HEK293 (cell line): Measurements from ENCODE around the gene EXOG.

ENCODE experiments used
- GLIS1 ChIP-seq: fragments of 450-650 bp; formaldehyde crosslinking; IDR thresholded peaks from 2 replicates; pipeline ENCODE4 v1.5.1; 2016; ENCODE audit warnings: missing biosample characterization, missing genetic modification characterization
- HOXC10 ChIP-seq: sonication (generic); formaldehyde crosslinking; IDR thresholded peaks from 2 replicates; pipeline ENCODE4 v1.8.1; 2023; ENCODE audit warnings: mild to moderate bottlenecking, missing genetic modification reagents
- KLF1 ChIP-seq: fragments of 450-650 bp; formaldehyde crosslinking; IDR thresholded peaks from 2 replicates; pipeline ENCODE4 v1.5.1; 2016; ENCODE audit warnings: missing biosample characterization, missing genetic modification characterization
- PRDM4 ChIP-seq: fragments of 450-650 bp; formaldehyde crosslinking; IDR thresholded peaks from 2 replicates; pipeline ENCODE4 v1.5.1; 2017; ENCODE audit warnings: missing biosample characterization, missing genetic modification characterization
- REST ChIP-seq: fragments of 450-650 bp; formaldehyde crosslinking; IDR thresholded peaks from 2 replicates; pipeline ENCODE4 v1.5.1; 2016; ENCODE audit warnings: missing biosample characterization, missing genetic modification characterization
- ZBTB20 ChIP-seq: fragments of 450-650 bp; formaldehyde crosslinking; IDR thresholded peaks from 2 replicates; pipeline ENCODE4 v1.5.1; 2016; ENCODE audit warnings: missing biosample characterization, missing genetic modification characterization
- ZFP3 ChIP-seq: fragments of 450-650 bp; formaldehyde crosslinking; IDR thresholded peaks from 2 replicates; pipeline ENCODE4 v1.5.1; 2016; ENCODE audit warnings: low read depth, missing biosample characterization, missing genetic modification characterization
- ZNF133 ChIP-seq: fragments of 450-650 bp; formaldehyde crosslinking; IDR thresholded peaks from 2 replicates; pipeline ENCODE4 v1.5.1; 2016; ENCODE audit warnings: missing biosample characterization, missing genetic modification characterization
- ZNF140 ChIP-seq: fragments of 450-650 bp; formaldehyde crosslinking; IDR thresholded peaks from 2 replicates; pipeline ENCODE4 v1.5.1; 2016; ENCODE audit warnings: missing biosample characterization, missing genetic modification characterization
- ZNF16 ChIP-seq: fragments of 450-650 bp; formaldehyde crosslinking; IDR thresholded peaks from 2 replicates; pipeline ENCODE4 v1.5.1; 2016; ENCODE audit warnings: low read depth, missing biosample characterization, missing genetic modification characterization
- ZNF169 ChIP-seq: fragments of 450-650 bp; formaldehyde crosslinking; IDR thresholded peaks from 2 replicates; pipeline ENCODE4 v1.5.1; 2016; ENCODE audit warnings: missing biosample characterization, missing genetic modification characterization
- ZNF174 ChIP-seq: fragments of 450-650 bp; formaldehyde crosslinking; IDR thresholded peaks from 2 replicates; pipeline ENCODE4 v1.5.0; 2017; ENCODE audit warnings: missing biosample characterization, mild to moderate bottlenecking, missing genetic modification characterization
- ZNF2 ChIP-seq: fragments of 450-650 bp; formaldehyde crosslinking; IDR thresholded peaks from 2 replicates; pipeline ENCODE4 v1.5.1; 2016; ENCODE audit warnings: missing biosample characterization, missing genetic modification characterization
- ZNF211 ChIP-seq: fragments of 450-650 bp; formaldehyde crosslinking; IDR thresholded peaks from 2 replicates; pipeline ENCODE4 v1.5.1; 2016; ENCODE audit warnings: low read depth, missing biosample characterization, missing genetic modification characterization
- ZNF214 ChIP-seq: fragments of 450-650 bp; formaldehyde crosslinking; IDR thresholded peaks from 2 replicates; pipeline ENCODE4 v1.5.1; 2017; ENCODE audit warnings: missing biosample characterization, mild to moderate bottlenecking, missing genetic modification characterization, borderline replicate concordance
- ZNF221 ChIP-seq: fragments of 450-650 bp; formaldehyde crosslinking; IDR thresholded peaks from 2 replicates; pipeline ENCODE4 v1.5.1; 2017; ENCODE audit warnings: missing biosample characterization, missing genetic modification characterization, borderline replicate concordance
- ZNF24 ChIP-seq: fragments of 450-650 bp; formaldehyde crosslinking; IDR thresholded peaks from 2 replicates; pipeline ENCODE4 v1.5.1; 2016; ENCODE audit warnings: missing biosample characterization, missing genetic modification characterization
- ZNF302 ChIP-seq: fragments of 450-650 bp; formaldehyde crosslinking; IDR thresholded peaks from 2 replicates; pipeline ENCODE4 v1.5.1; 2016; ENCODE audit warnings: missing biosample characterization, missing genetic modification characterization, low read depth
- ZNF404 ChIP-seq: fragments of 450-650 bp; formaldehyde crosslinking; IDR thresholded peaks from 2 replicates; pipeline ENCODE4 v1.5.1; 2017; ENCODE audit warnings: missing biosample characterization, missing genetic modification characterization
- ZNF423 ChIP-seq: fragments of 450-650 bp; formaldehyde crosslinking; IDR thresholded peaks from 2 replicates; pipeline ENCODE4 v1.5.1; 2016; ENCODE audit warnings: missing biosample characterization, missing genetic modification characterization
- ZNF449 ChIP-seq: fragments of 450-650 bp; formaldehyde crosslinking; IDR thresholded peaks from 2 replicates; pipeline ENCODE4 v1.5.1; 2017; ENCODE audit warnings: missing biosample characterization, mild to moderate bottlenecking, missing genetic modification characterization, moderate library complexity
- ZNF473 ChIP-seq: fragments of 450-650 bp; formaldehyde crosslinking; IDR thresholded peaks from 2 replicates; pipeline ENCODE4 v1.5.1; 2017; ENCODE audit warnings: missing biosample characterization, missing genetic modification characterization
- ZNF513 ChIP-seq: fragments of 450-650 bp; IDR thresholded peaks from 2 replicates; pipeline ENCODE4 v1.5.1; 2018; ENCODE audit warnings: missing biosample characterization, missing genetic modification characterization
- ZNF629 ChIP-seq: fragments of 450-650 bp; formaldehyde crosslinking; IDR thresholded peaks from 2 replicates; pipeline ENCODE4 v1.5.1; 2017; ENCODE audit warnings: missing biosample characterization, missing genetic modification characterization
- ZNF645 ChIP-seq: fragments of 450-650 bp; formaldehyde crosslinking; IDR thresholded peaks from 2 replicates; pipeline ENCODE4; 2016; ENCODE audit warnings: missing biosample characterization, missing genetic modification characterization
- ZNF664 ChIP-seq: fragments of 450-650 bp; formaldehyde crosslinking; IDR thresholded peaks from 2 replicates; pipeline ENCODE4 v1.5.1; 2016; ENCODE audit warnings: missing biosample characterization, missing genetic modification characterization
- ZNF76 ChIP-seq: fragments of 450-650 bp; formaldehyde crosslinking; IDR thresholded peaks from 2 replicates; pipeline ENCODE4; 2016; ENCODE audit warnings: low read depth, missing biosample characterization, missing genetic modification characterization, borderline replicate concordance
- ZXDB ChIP-seq: fragments of 450-650 bp; formaldehyde crosslinking; IDR thresholded peaks from 2 replicates; pipeline ENCODE4 v1.5.1; 2016; ENCODE audit warnings: missing biosample characterization, missing genetic modification characterization
- TF ChIP-seq, protein P1 (sequence below): fragments of 450-650 bp; formaldehyde crosslinking; IDR thresholded peaks from 2 replicates; pipeline ENCODE4 v1.5.1; 2017; ENCODE audit warnings: missing biosample characterization, missing genetic modification characterization

Gene EXOG

GRCh38 chr3:38453075-38453912 is 42.8 kb upstream of the EXOG start, which contains the start of gene ACVR2B (continued):
- TF ChIP-seq ZXDB (tag by site-specific recombination) (0 out of 2 replicates have a peak, but pooled peaks have one; percentile 38), ZNF664 (no peak), ZNF2 (tag by site-specific recombination) (no peak), ZNF629 (tag by site-specific recombination) (no peak), ZNF423 (tag by site-specific recombination) (no peak), HOXC10 (CRISPR knock-in tag) (no peak), ZNF24 (tag by site-specific recombination) (no peak), KLF1 (tag by site-specific recombination) (0 out of 2 replicates have a peak, but pooled peaks have one; percentile 63), REST (no peak), ZBTB20 (peak; percentile 94), ZNF16 (tag by site-specific recombination) (no peak), ZNF513 (no peak), ZNF169 (tag by site-specific recombination) (no peak), PRDM4 (no peak), ZNF302 (tag by site-specific recombination) (no peak), ZNF174 (tag by site-specific recombination) (no peak), ZNF133 (peak; percentile 23; the same call in 1 of the 2 replicates), ZNF214 (tag by site-specific recombination) (no peak), ZNF221 (no peak), ZNF404 (tag by site-specific recombination) (no peak), ZFP3 (no peak), ZNF473 (tag by site-specific recombination) (no peak), ZNF449 (tag by site-specific recombination) (no peak), ZNF76 (tag by site-specific recombination) (no peak), ZNF140 (tag by site-specific recombination) (no peak), ZNF645 (no peak), GLIS1 (tag by site-specific recombination) (peak; percentile 31; the same call in 1 of the 2 replicates), ZNF211 (tag by site-specific recombination) (no peak)
- TF ChIP-seq, protein P1, sequence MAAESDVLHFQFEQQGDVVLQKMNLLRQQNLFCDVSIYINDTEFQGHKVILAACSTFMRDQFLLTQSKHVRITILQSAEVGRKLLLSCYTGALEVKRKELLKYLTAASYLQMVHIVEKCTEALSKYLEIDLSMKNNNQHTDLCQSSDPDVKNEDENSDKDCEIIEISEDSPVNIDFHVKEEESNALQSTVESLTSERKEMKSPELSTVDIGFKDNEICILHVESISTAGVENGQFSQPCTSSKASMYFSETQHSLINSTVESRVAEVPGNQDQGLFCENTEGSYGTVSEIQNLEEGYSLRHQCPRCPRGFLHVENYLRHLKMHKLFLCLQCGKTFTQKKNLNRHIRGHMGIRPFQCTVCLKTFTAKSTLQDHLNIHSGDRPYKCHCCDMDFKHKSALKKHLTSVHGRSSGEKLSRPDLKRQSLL (tag by site-specific recombination) = no peak
